IMR-90 (cell line): ENCODE results near the gene NR6A1. TPM values are rescaled to one million over a fixed set of nuclear protein-coding genes. Genes with fewer than 3 reads are reported as not detected.

ENCODE experiments used
- ATAC-seq: fragments of 200-7000 bp; cut with Tn5 transposase; 2 replicates; pipeline ENCODE4 v1.9.1; 2020; ENCODE audit warnings: low read depth, mild to moderate bottlenecking, moderate library complexity
- BruUV-seq: library from RNA; stranded (reverse); fragments of 400-500 nt; replicated peaks from 2 replicates; lab custom pipeline; 2021; lab: Mats Ljungman, UMichigan
- CTCF ChIA-PET: fragments of 300-600 bp; formaldehyde crosslinking; extraction: SDS; loops from one replicate; lab custom pipeline; 2021; ENCODE audit warnings: antibody characterized with exemption; lab: Yijun Ruan, JAX
- POLR2A ChIA-PET: fragments of 300-600 bp; sonication (Branson Sonifier 250); formaldehyde crosslinking; loops from one replicate; lab custom pipeline; 2022; ENCODE audit warnings: antibody characterized with exemption; ENCODE audit not compliant: unreplicated experiment; lab: Charles Lee
- DNase-seq: peaks from one replicate; pipeline ENCODE4 v3.0.0; 2013
- H2AFZ ChIP-seq: replicated peaks from 2 replicates; pipeline ENCODE3; 2013; ENCODE audit warnings: low read length, mild to moderate bottlenecking; ENCODE audit not compliant: poor library complexity
- H2AK5ac ChIP-seq: 2 replicates; pipeline ENCODE4 v1.6.1; 2013; ENCODE audit warnings: low read depth, low read length, inconsistent platforms
- H2AK9ac ChIP-seq: replicated peaks from 2 replicates; pipeline ENCODE3; 2013; ENCODE audit warnings: mild to moderate bottlenecking, low read depth, low read length, moderate library complexity; ENCODE audit not compliant: poor library complexity
- H2BK120ac ChIP-seq: 2 replicates; pipeline ENCODE4 v1.6.1; 2013; ENCODE audit warnings: low read depth, low read length, inconsistent platforms
- H2BK15ac ChIP-seq: 3 replicates; pipeline ENCODE4 v1.6.1; 2013; ENCODE audit warnings: low read depth, low read length, inconsistent platforms
- H2BK20ac ChIP-seq: 2 replicates; pipeline ENCODE4 v1.6.1; 2013; ENCODE audit warnings: low read depth, mild to moderate bottlenecking, inconsistent platforms, low read length, moderate library complexity
- H2BK5ac ChIP-seq: 2 replicates; pipeline ENCODE4 v1.6.1; 2013; ENCODE audit warnings: mild to moderate bottlenecking, low read depth, low read length, inconsistent platforms; ENCODE audit not compliant: poor library complexity, severe bottlenecking
- H3K14ac ChIP-seq: replicated peaks from 2 replicates; pipeline ENCODE4 v1.6.1; 2013; ENCODE audit warnings: low read depth, low read length, inconsistent platforms
- H3K18ac ChIP-seq: 2 replicates; pipeline ENCODE4 v1.6.1; 2013; ENCODE audit warnings: low read depth, low read length, control low read depth
- H3K23ac ChIP-seq: 2 replicates; pipeline ENCODE4 v1.6.1; 2013; ENCODE audit warnings: low read depth, low read length, inconsistent platforms
- H3K27ac ChIP-seq: 2 replicates; pipeline ENCODE4 v1.5.1; 2013; ENCODE audit warnings: mild to moderate bottlenecking, control low read depth, low read length; ENCODE audit not compliant: insufficient read depth
- H3K27me3 ChIP-seq: 2 replicates; pipeline ENCODE4 v1.6.1; 2013; ENCODE audit warnings: low read length; ENCODE audit not compliant: control insufficient read depth, insufficient read depth
- H3K36me3 ChIP-seq: 2 replicates; pipeline ENCODE4 v1.6.1; 2013; ENCODE audit warnings: low read length, mixed read lengths; ENCODE audit not compliant: control insufficient read depth, insufficient read depth
- H3K4ac ChIP-seq: 2 replicates; pipeline ENCODE4 v1.6.1; 2013; ENCODE audit warnings: low read depth, low read length, inconsistent platforms
- H3K4me1 ChIP-seq: 2 replicates; pipeline ENCODE4 v1.6.1; 2013; ENCODE audit warnings: low read length, mixed read lengths; ENCODE audit not compliant: control insufficient read depth, insufficient read depth
- H3K4me2 ChIP-seq: 2 replicates; pipeline ENCODE4 v1.6.1; 2013; ENCODE audit warnings: low read depth, mild to moderate bottlenecking, control low read depth, low read length, moderate library complexity
- H3K4me3 ChIP-seq: 2 replicates; pipeline ENCODE4 v1.5.1; 2013; ENCODE audit warnings: low read depth, mild to moderate bottlenecking, control low read depth, low read length, moderate library complexity; ENCODE audit not compliant: insufficient read depth
- H3K56ac ChIP-seq: 2 replicates; pipeline ENCODE4 v1.6.1; 2013; ENCODE audit warnings: low read length, inconsistent platforms; ENCODE audit not compliant: insufficient read depth; ENCODE audit errors: extremely low read depth
- H3K79me1 ChIP-seq, 2 experiments: 2 replicates each; pipeline ENCODE4 v1.6.1; 2013; ENCODE audit warnings: low read length in 2 of 2, inconsistent platforms in 1 of 2, low read depth in 1 of 2
- H3K9ac ChIP-seq: 2 replicates; pipeline ENCODE4 v1.6.1; 2013; ENCODE audit warnings: low read depth, low read length, control low read depth
- H3K9me1 ChIP-seq: 2 replicates; pipeline ENCODE4 v1.6.1; 2013; ENCODE audit warnings: low read length, inconsistent platforms; ENCODE audit not compliant: insufficient read depth
- H3K9me3 ChIP-seq: 2 replicates; pipeline ENCODE4 v1.6.1; 2013; ENCODE audit warnings: low read length; ENCODE audit not compliant: control insufficient read depth, insufficient read depth
- H4K20me1 ChIP-seq: 2 replicates; pipeline ENCODE4 v1.6.1; 2013; ENCODE audit warnings: low read length, inconsistent platforms; ENCODE audit not compliant: insufficient read depth
- H4K5ac ChIP-seq: 2 replicates; pipeline ENCODE4 v1.6.1; 2013; ENCODE audit warnings: mild to moderate bottlenecking, low read depth, low read length, control low read depth
- H4K8ac ChIP-seq, 2 experiments: 2 replicates each; pipeline ENCODE4 v1.6.1; 2013; ENCODE audit warnings: low read depth in 2 of 2, low read length in 2 of 2, control low read depth in 1 of 2, inconsistent platforms in 1 of 2
- H4K91ac ChIP-seq: 2 replicates; pipeline ENCODE4 v1.6.1; 2013; ENCODE audit warnings: low read depth, low read length, inconsistent platforms; ENCODE audit not compliant: insufficient read depth
- BHLHE40 ChIP-seq: fragments of 150-350 bp; IDR thresholded peaks from 2 replicates; pipeline ENCODE4 v1.6.1; 2016; ENCODE audit warnings: mild to moderate bottlenecking, low read depth, low read length
- CEBPB ChIP-seq: IDR thresholded peaks from 2 replicates; pipeline ENCODE4 v1.6.1; 2012; ENCODE audit warnings: low read depth, low read length, improper control_type of control experiment
- CHD1 ChIP-seq: IDR thresholded peaks from 2 replicates; pipeline ENCODE4 v1.6.1; 2012; ENCODE audit warnings: low read depth, low read length, improper control_type of control experiment
- CTCF ChIP-seq: conservative IDR thresholded peaks from 2 replicates; pipeline ENCODE4 v1.5.1; 2012; ENCODE audit warnings: mild to moderate bottlenecking, low read depth, low read length, improper control_type of control experiment
- ELK1 ChIP-seq: fragments of 150-350 bp; IDR thresholded peaks from 2 replicates; pipeline ENCODE4 v1.6.1; 2016; ENCODE audit warnings: low read depth, mild to moderate bottlenecking, low read length, moderate library complexity, borderline replicate concordance
- FOS ChIP-seq: fragments of 150-350 bp; IDR thresholded peaks from 2 replicates; pipeline ENCODE4 v1.6.1; 2016; ENCODE audit warnings: low read depth, low read length
- MAFK ChIP-seq: IDR thresholded peaks from 2 replicates; pipeline ENCODE4 v1.6.1; 2012; ENCODE audit warnings: low read depth, low read length, improper control_type of control experiment
- MAZ ChIP-seq: IDR thresholded peaks from 2 replicates; pipeline ENCODE4 v1.6.1; 2012; ENCODE audit warnings: low read depth, mild to moderate bottlenecking, low read length, improper control_type of control experiment, moderate library complexity, borderline replicate concordance
- MXI1 ChIP-seq: IDR thresholded peaks from 2 replicates; pipeline ENCODE4 v1.6.1; 2012; ENCODE audit warnings: low read depth, mild to moderate bottlenecking, low read length, moderate library complexity, borderline replicate concordance
- NFE2L2 ChIP-seq: fragments of 150-350 bp; IDR thresholded peaks from 2 replicates; pipeline ENCODE4 v1.6.1; 2016; ENCODE audit warnings: low read depth, mild to moderate bottlenecking, low read length
- POLR2A ChIP-seq: IDR thresholded peaks from 2 replicates; pipeline ENCODE4 v1.6.1; 2012; ENCODE audit warnings: mild to moderate bottlenecking, low read depth, low read length
- RAD21 ChIP-seq: IDR thresholded peaks from 2 replicates; pipeline ENCODE4 v1.6.1; 2012; ENCODE audit warnings: low read length, improper control_type of control experiment
- RCOR1 ChIP-seq: IDR thresholded peaks from 2 replicates; pipeline ENCODE4 v1.6.1; 2012; ENCODE audit warnings: mild to moderate bottlenecking, low read length, improper control_type of control experiment; ENCODE audit not compliant: insufficient replicate concordance
- RFX5 ChIP-seq: IDR thresholded peaks from 2 replicates; pipeline ENCODE4 v1.8.0; 2012; ENCODE audit warnings: low read depth, mild to moderate bottlenecking, low read length, moderate library complexity
- SMC3 ChIP-seq: fragments of 150-350 bp; IDR thresholded peaks from 2 replicates; pipeline ENCODE4 v1.6.1; 2016; ENCODE audit warnings: low read depth, mild to moderate bottlenecking, antibody characterized with exemption, low read length, moderate library complexity
- WGBS, 2 experiments: methylation state at CpG; one replicate each; pipeline versions ENCODE4 v1.1.5 to v1.1.7; 2013; ENCODE audit warnings: missing lambda C conversion rate in 2 of 2; ENCODE audit not compliant: insufficient read length in 1 of 2; ENCODE audit errors: extremely low coverage in 2 of 2; 5-methylcytosine and 5-hydroxymethylcytosine counted together
- dilution Hi-C: fragments of 300-500 bp; cut with HindIII; formaldehyde crosslinking; loops from one replicate; pipeline ENCODE4 v1.14.3; 2018; ENCODE audit warnings: low sequenced_read_pairs; ENCODE audit not compliant: unreplicated experiment
- in situ Hi-C: fragments of 300-500 bp; cut with MboI; formaldehyde crosslinking; loops from 3 replicates; pipeline ENCODE4 v1.14.3; 2019; ENCODE audit warnings: low sequenced_read_pairs, inconsistent platforms, mixed read lengths
- intact Hi-C: fragments of 100-400 bp; cut with micrococcal nuclease; formaldehyde crosslinking; loops from 2 replicates; pipeline ENCODE4 v1.10.0; 2022
- polyA plus RNA-seq, 3 experiments: library from polyadenylated mRNA; depleted of rRNA; stranded (reverse); fragments of >200 nt; gene quantifications; 2 replicates each; pipeline ENCODE4 v1.2.3, GENCODE V29; 2012; ENCODE audit warnings: low replicate concordance in 1 of 3
- total RNA-seq: library from RNA; depleted of rRNA; stranded (reverse); fragments of >200 nt; gene quantifications from 2 replicates; pipeline ENCODE4 v1.2.3, GENCODE V29; 2012
- TF ChIP-seq, protein P1 (sequence below): fragments of 150-350 bp; IDR thresholded peaks from 2 replicates; pipeline ENCODE4 v1.6.1; 2017; ENCODE audit warnings: mild to moderate bottlenecking, antibody characterized with exemption, low read length, low read depth

The NR6A1 gene
- total and polyA plus RNA-seq, 2 of the 4 experiments (the other 2 are of a cell fraction): 0.14 to 0.36 TPM

- Histone ChIP-seq H4K8ac (no peak overlapping the region), H3K4me1 (no peaks in the 10 kb centered on the region), H4K91ac (no peak overlapping the region), H3K9me1 (no peaks in the 10 kb centered on the region), H3K18ac (no peak overlapping the region), H3K36me3 (no peaks in the 10 kb centered on the region), H3K4me2 (no peak overlapping the region), H3K4me3 (no peak overlapping the region), H3K9me3 (no peaks in the 10 kb centered on the region), H2BK120ac (no peak overlapping the region), H3K56ac (no peak overlapping the region), H3K9ac (no peak overlapping the region), H3K4ac (no peak overlapping the region), H3K27me3 (peaks cover 65% of the 10 kb centered on the region), H3K79me1 (no peaks in the 10 kb centered on the region), H2BK15ac (no peak overlapping the region), H4K5ac (no peak overlapping the region), H2BK5ac (no peak overlapping the region), H3K27ac (no peak overlapping the region), H4K20me1 (no peaks in the 10 kb centered on the region), H2BK20ac (no peak overlapping the region), H2AFZ (no peak overlapping the region), H3K23ac (no peak overlapping the region), H2AK5ac (no peak overlapping the region), H3K14ac (no peak overlapping the region), H2AK9ac (no peak overlapping the region)
- ChIA-PET POLR2A (no interaction called here), CTCF (no interaction called here)
- DNase-seq (no peak), ATAC-seq (no peak)
- in situ Hi-C loops: no loop called here
- 80% methylated on average over 2 of the region's 9 CpGs; no CpG with 5 or more reads in 1 of the 2 experiments for WGBS, 2 experiments
- intact Hi-C loops: no loop called here
- TF ChIP-seq POLR2A (no peak), MAFK (no peak), RAD21 (no peak), SMC3 (no peak), ELK1 (no peak), CTCF (no peak), BHLHE40 (no peak), NFE2L2 (no peak), CEBPB (no peak), RCOR1 (no peak), CHD1 (no peak), MAZ (no peak), FOS (no peak), RFX5 (no peak), MXI1 (no peak)
- TF ChIP-seq, protein P1, sequence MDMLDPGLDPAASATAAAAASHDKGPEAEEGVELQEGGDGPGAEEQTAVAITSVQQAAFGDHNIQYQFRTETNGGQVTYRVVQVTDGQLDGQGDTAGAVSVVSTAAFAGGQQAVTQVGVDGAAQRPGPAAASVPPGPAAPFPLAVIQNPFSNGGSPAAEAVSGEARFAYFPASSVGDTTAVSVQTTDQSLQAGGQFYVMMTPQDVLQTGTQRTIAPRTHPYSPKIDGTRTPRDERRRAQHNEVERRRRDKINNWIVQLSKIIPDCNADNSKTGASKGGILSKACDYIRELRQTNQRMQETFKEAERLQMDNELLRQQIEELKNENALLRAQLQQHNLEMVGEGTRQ: no peak
- dilution Hi-C loops: no loop called here
- BruUV-seq: no TSS peak
Observed at GRCh38 chr9:124471761-124472160, 299.4 kb downstream of the NR6A1 start.
